Heart left ventricle (tissue), 16 donors: ENCODE data around the gene FYN. TPM values are rescaled to one million over a fixed set of nuclear protein-coding genes. Genes with fewer than 3 reads are reported as not detected.

Experiments
- ATAC-seq, 4 donors: fragments of 200-7000 bp; cut with Tn5 transposase; one replicate each; pipeline ENCODE4 v1.9.1; 2020 to 2022; ENCODE audit warnings: moderate library complexity in 4 of 4, mild to moderate bottlenecking in 3 of 4, moderate number of reproducible peaks in 1 of 4
- DNase-seq, 5 donors: peaks; one replicate each; pipeline ENCODE4 v3.0.0-alpha.2; 2020
- H3K27ac ChIP-seq, 12 donors: fragments of 200-600 bp; sonication (generic) in 4 of 12; one replicate each; pipeline versions ENCODE4 v1.5.0 to v1.8.0; 2016 to 2022; ENCODE audit warnings: mild to moderate bottlenecking in 2 of 12
- H3K27me3 ChIP-seq, 9 donors: fragments of 200-600 bp; sonication (generic) in 2 of 9; one replicate each; pipeline versions ENCODE4 v1.5.1 to v1.8.0; 2016 to 2022; ENCODE audit warnings: mild to moderate bottlenecking in 3 of 9
- H3K36me3 ChIP-seq, 9 donors: fragments of 200-600 bp; sonication (generic) in 2 of 9; one replicate each; pipeline versions ENCODE4 v1.5.0 to v1.8.0; 2018 to 2022; ENCODE audit warnings: mild to moderate bottlenecking in 2 of 9
- H3K4me1 ChIP-seq, 12 donors: fragments of 200-600 bp; sonication (generic) in 4 of 12; one replicate each; pipeline versions ENCODE4 v1.5.0 to v1.8.0; 2016 to 2022; ENCODE audit warnings: mild to moderate bottlenecking in 3 of 12
- H3K4me3 ChIP-seq, 12 donors: fragments of 200-600 bp; sonication (generic) in 4 of 12; one replicate each; pipeline versions ENCODE4 v1.5.0 to v1.8.0; 2017 to 2022; ENCODE audit warnings: mild to moderate bottlenecking in 9 of 12, moderate library complexity in 4 of 12
- H3K9me3 ChIP-seq, 12 donors: fragments of 200-600 bp; sonication (generic) in 4 of 12; one replicate each; pipeline versions ENCODE4 v1.5.0 to v1.8.0; 2016 to 2022; ENCODE audit warnings: mild to moderate bottlenecking in 1 of 12
- POLR2A ChIP-seq, 2 donors: fragments of 450-650 bp; IDR thresholded peaks; one replicate each; pipeline ENCODE4 v1.6.1; 2017; ENCODE audit warnings: antibody characterized with exemption in 2 of 2, mild to moderate bottlenecking in 2 of 2, moderate library complexity in 2 of 2
- whole genome bisulfite sequencing, 4 donors: extraction: QIAGEN DNeasy Blood & Tissue Kit in 2 of 4; methylation state at CpG; one replicate each; pipeline versions ENCODE4 v1.1.5 to v1.1.7; 2013 to 2018; 5-methylcytosine and 5-hydroxymethylcytosine counted together
- intact Hi-C, 10 donors: fragments of 100-400 bp; cut with DNase I; formaldehyde crosslinking; loops; one replicate each; pipeline versions ENCODE4 v1.11.1 to v1.14.2; 2022
- polyA plus RNA-seq, 2 donors: library from polyadenylated mRNA; stranded (reverse); fragments of 200-250 nt; gene quantifications; one replicate each; pipeline ENCODE4 v1.2.3, GENCODE V29; 2013
- total RNA-seq, 9 donors: library from RNA; depleted of rRNA in 2 of 9; stranded (reverse); fragments of >200 nt in 2 of 9; fragmentation: NEBNext Ultra II Directional in 3 of 9; extraction: Animal tissue kit (Norgen Biotek cat#: 25700) in 3 of 9; gene quantifications; one replicate each; pipeline versions ENCODE4 v1.1.0 to v1.2.4, GENCODE V29; 2016 to 2023
- TF ChIP-seq, protein P1 (sequence below), 12 donors: fragments of 200-600 bp; sonication (generic) in 4 of 12; IDR thresholded peaks; one replicate each; pipeline versions ENCODE4 v1.5.0 to v1.8.0; 2018 to 2022; ENCODE audit warnings: antibody characterized with exemption in 12 of 12, mild to moderate bottlenecking in 5 of 12
- donor health status: ischemic (EF 13 %, LVEDD 7.1; RV severe dilation, severe dysfunction).
- donor health status: healthy with polysubstance abuse.
- donor health status: DM: no; HTN: yes; CAD: no.
- donor health status: DM: no; HTN: no; CAD: no.
- donor health status: ischemic (EF 25% LVEDD 6.9; RV normal size, moderate dysfunction).
- donor health status: ischemic (EF 25% LVEDD 5.7; RV mildly dilated, moderate dysfunction).
- donor health status: healthy.
- donor health status: DM: yes; HTN: yes; CAD: no.
- donor health status: ischemic (EF 35%, LVEDD 5.7; RV mildly dilated, moderate dysfunction).
- donor health status: nonischemic (EF 11% LVEDD 7.7; RV severe dilation, severe dysfunction).
- donor health status: DM: yes; HTN: yes; CAD: no.
- donor health status: PGD.
- donor health status: ischemic (EF 29% LVEDD 5.4; RV normal size, mild dysfunction).
- donor health status: nonischemic (EF 23%, LVEDD 6.1; RV moderate dilation, normal function).

The FYN gene
- total and polyA plus RNA-seq, 11 donors: 14.7 to 72.4 (median 52.3) TPM

DNA sequence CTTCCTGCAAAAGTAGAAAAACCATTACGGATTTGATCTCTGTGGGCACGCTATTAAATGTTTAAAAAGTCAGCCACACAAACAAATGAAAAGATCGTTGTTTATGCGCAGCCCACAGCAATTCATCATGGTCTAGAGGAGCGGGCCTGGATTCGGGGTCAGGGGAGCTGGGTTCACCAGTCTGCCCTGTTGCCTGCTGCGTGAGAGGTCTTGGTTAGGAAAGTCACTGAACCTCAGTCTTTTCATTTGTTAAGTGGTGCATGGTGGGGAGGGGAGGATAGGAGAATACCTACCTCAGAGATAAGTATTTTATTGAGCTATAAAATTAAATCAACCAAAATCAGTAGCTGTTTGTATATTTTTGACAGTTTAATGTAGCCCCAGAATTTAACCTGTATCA lies 47.3 kb upstream of the FYN start:
- 91 to 95% (median 94%) methylated on average over 7 of the region's 7 CpGs for WGBS, 4 donors
- ATAC-seq (no peak), DNase-seq (no peak)
- Histone ChIP-seq H3K27me3 (no peaks in the 10 kb centered on the region), H3K36me3 (no peaks in the 10 kb centered on the region), H3K27ac (no peak overlapping the region), H3K4me3 (no peak overlapping the region), H3K9me3 (no peaks in the 10 kb centered on the region), H3K4me1 (peaks cover 0 to 17% (median 0%) of the 10 kb centered on the region in 12 donors)
- no peak for TF ChIP-seq POLR2A (IDR thresholded peaks at IDR 0.05)
- TF ChIP-seq, protein P1, sequence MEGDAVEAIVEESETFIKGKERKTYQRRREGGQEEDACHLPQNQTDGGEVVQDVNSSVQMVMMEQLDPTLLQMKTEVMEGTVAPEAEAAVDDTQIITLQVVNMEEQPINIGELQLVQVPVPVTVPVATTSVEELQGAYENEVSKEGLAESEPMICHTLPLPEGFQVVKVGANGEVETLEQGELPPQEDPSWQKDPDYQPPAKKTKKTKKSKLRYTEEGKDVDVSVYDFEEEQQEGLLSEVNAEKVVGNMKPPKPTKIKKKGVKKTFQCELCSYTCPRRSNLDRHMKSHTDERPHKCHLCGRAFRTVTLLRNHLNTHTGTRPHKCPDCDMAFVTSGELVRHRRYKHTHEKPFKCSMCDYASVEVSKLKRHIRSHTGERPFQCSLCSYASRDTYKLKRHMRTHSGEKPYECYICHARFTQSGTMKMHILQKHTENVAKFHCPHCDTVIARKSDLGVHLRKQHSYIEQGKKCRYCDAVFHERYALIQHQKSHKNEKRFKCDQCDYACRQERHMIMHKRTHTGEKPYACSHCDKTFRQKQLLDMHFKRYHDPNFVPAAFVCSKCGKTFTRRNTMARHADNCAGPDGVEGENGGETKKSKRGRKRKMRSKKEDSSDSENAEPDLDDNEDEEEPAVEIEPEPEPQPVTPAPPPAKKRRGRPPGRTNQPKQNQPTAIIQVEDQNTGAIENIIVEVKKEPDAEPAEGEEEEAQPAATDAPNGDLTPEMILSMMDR (IDR thresholded peaks at IDR 0.05): no peak
- intact Hi-C loops: no loop called here

GRCh38 chr6:111918825-111919224 lies 45.6 kb upstream of the FYN start:
- H3K36me3 ChIP-seq: no peaks in the 10 kb centered on the region
- H3K9me3 ChIP-seq: no peaks in the 10 kb centered on the region
- 64 to 82% (median 74%) methylated on average over 5 of the region's 5 CpGs for WGBS, 4 donors

GRCh38 chr6:111916747-111917146 lies 43.5 kb upstream of the FYN start:
- DNase-seq: no peak
- H3K4me1 ChIP-seq: no peaks in the 10 kb centered on the region
- no peaks in the 10 kb centered on the region for H3K9me3 ChIP-seq
- intact Hi-C loops: no loop called here
- no peak overlapping the region for H3K4me3 ChIP-seq
- ATAC-seq: no peak
- no peaks in the 10 kb centered on the region for H3K36me3 ChIP-seq
- H3K27me3 ChIP-seq: no peaks in the 10 kb centered on the region
- TF ChIP-seq, protein P1 (IDR thresholded peaks at IDR 0.05): no peak
- TF ChIP-seq POLR2A (IDR thresholded peaks at IDR 0.05): no peak
- H3K27ac ChIP-seq: no peak overlapping the region

More at GRCh38 chr6:111918825-111919224, 45.6 kb upstream of the FYN start:
- intact Hi-C loops: no loop called here
- TF ChIP-seq, protein P1 (IDR thresholded peaks at IDR 0.05): no peak
- TF ChIP-seq POLR2A (IDR thresholded peaks at IDR 0.05): no peak
- H3K4me1 ChIP-seq: peaks cover 0 to 8% (median 0%) of the 10 kb centered on the region in 12 donors
- peak in 3 of 5 donors; percentile 10 to 40 (median 37) for DNase-seq
- ATAC-seq: peak in 3 of 4 donors; percentile 41 to 92 (median 79)
- H3K27ac ChIP-seq: no peak overlapping the region
- no peaks in the 10 kb centered on the region for H3K27me3 ChIP-seq
- no peak overlapping the region for H3K4me3 ChIP-seq

GRCh38 chr6:111914617-111915016 lies 41.4 kb upstream of the FYN start:
- ATAC-seq: no peak
- intact Hi-C loops: no loop called here
- no peak for TF ChIP-seq POLR2A (IDR thresholded peaks at IDR 0.05)
- TF ChIP-seq, protein P1 (IDR thresholded peaks at IDR 0.05): no peak
- DNase-seq: no peak
- Histone ChIP-seq H3K27ac (no peak overlapping the region), H3K9me3 (no peaks in the 10 kb centered on the region), H3K4me1 (no peaks in the 10 kb centered on the region), H3K36me3 (no peaks in the 10 kb centered on the region), H3K4me3 (no peak overlapping the region), H3K27me3 (no peaks in the 10 kb centered on the region)
- 97 to 100% (median 98%) methylated on average over 1 of the region's 1 CpG for WGBS, 4 donors
